Adrenal gland (tissue), 19 donors: ENCODE measurements around the gene CFAP57. TPM values are rescaled to one million over a fixed set of nuclear protein-coding genes. Genes with fewer than 3 reads are reported as not detected.

Experiments used
- DNase-seq, 7 donors: peaks; one replicate each; pipeline ENCODE4 v3.0.0-alpha.2; 2019 to 2020
- H3K27ac ChIP-seq, 5 donors: fragments of 200-600 bp; sonication (generic) in 4 of 5; 1 replicate in 3 of 5; 2 replicates in 2 of 5; pipeline versions ENCODE4 v1.5.1 to v1.8.0; 2016 to 2020; ENCODE audit warnings: mild to moderate bottlenecking in 1 of 5
- H3K27me3 ChIP-seq: fragments of 200-600 bp; 2 replicates; pipeline ENCODE4 v1.8.0; 2021
- H3K36me3 ChIP-seq, 2 donors: fragments of 200-600 bp; replicated peaks in 1 of 2; 1 replicate in 1 of 2; 2 replicates in 1 of 2; pipeline versions ENCODE4 v1.5.1 to v1.8.0; 2018 to 2022
- H3K4me1 ChIP-seq, 2 donors: fragments of 200-600 bp; replicated peaks in 1 of 2; 1 replicate in 1 of 2; 2 replicates in 1 of 2; pipeline versions ENCODE4 v1.5.1 to v1.8.0; 2018 to 2021
- H3K4me3 ChIP-seq, 4 donors: fragments of 200-600 bp; sonication (generic) in 3 of 4; one replicate each; pipeline ENCODE4 v1.5.1; 2016 to 2018
- H3K9me3 ChIP-seq, 3 donors: fragments of 200-600 bp; sonication (generic) in 1 of 3; replicated peaks in 1 of 3; 1 replicate in 2 of 3; 2 replicates in 1 of 3; pipeline versions ENCODE4 v1.5.1 to v1.8.0; 2016 to 2021
- CTCF ChIP-seq, 6 experiments: fragments of 450-650 bp in 4 of 6; fragments of 200-600 bp in 2 of 6; sonication (generic) in 1 of 6; IDR thresholded peaks; 1 replicate in 5 of 6; 2 replicates in 1 of 6; pipeline versions ENCODE4 v1.5.1 to v1.8.0; 2016 to 2021; ENCODE audit warnings: antibody characterized with exemption in 6 of 6, mild to moderate bottlenecking in 2 of 6, moderate library complexity in 1 of 6
- POLR2A ChIP-seq, 2 donors: fragments of 450-650 bp; IDR thresholded peaks; one replicate each; pipeline ENCODE4 v1.6.1; 2017; ENCODE audit warnings: antibody characterized with exemption in 2 of 2, mild to moderate bottlenecking in 2 of 2, moderate library complexity in 1 of 2
- WGBS, 4 donors: extraction: QIAGEN DNeasy Blood & Tissue Kit in 2 of 4; methylation state at CpG; one replicate each; pipeline versions ENCODE4 v1.1.5 to v1.1.7; 2013 to 2017; 5-methylcytosine and 5-hydroxymethylcytosine counted together
- intact Hi-C, 2 donors: fragments of 100-400 bp; cut with DNase I; formaldehyde crosslinking; loops; one replicate each; pipeline versions ENCODE4 v1.14.1 to v1.15.0; 2022 to 2023
- long read RNA-seq, 10 donors: library from polyadenylated mRNA in 3 of 10; unstranded in 2 of 10; stranded (forward) in 1 of 10; transcript quantifications; one replicate each; pipeline ENCODE4 v2.0.0 and lab custom pipeline, GENCODE V29; 2021 to 2026
- polyA plus RNA-seq, 3 donors: library from polyadenylated mRNA; stranded (reverse); fragments of 200-250 nt in 2 of 3; fragments of 350-450 nt in 1 of 3; fragmentation: Illumina TruSeq in 1 of 3; extraction: RNeasy Lipid Tissue Mini Kit (QIAGEN cat#74804) in 1 of 3; gene quantifications; one replicate each; pipeline ENCODE4 v1.2.3, GENCODE V29; 2013 to 2014
- total RNA-seq, 9 donors: library from RNA; depleted of rRNA in 4 of 9; stranded (reverse); fragments of >200 nt in 4 of 9; fragments of 120-200 nt in 1 of 9; fragmentation: NEBNext Ultra II Directional in 1 of 9; extraction: Animal tissue kit (Norgen Biotek cat#: 25700) in 1 of 9; gene quantifications; one replicate each; pipeline versions ENCODE4 v1.1.0 to v1.2.4, GENCODE V29; 2013 to 2023
- donor health status: healthy with polysubstance abuse.
- donor health status: Bipolar disorder and iron deficiency.
- donor health status: DM: yes; HTN: yes; CAD: no.
- donor health status: DM: no; HTN: no; CAD: no.
- donor health status: DM: no; HTN: no; CAD: no.
- donor health status: DM: yes; HTN: yes; CAD: no.

CFAP57 gene
- 1 to 10 TPM in 1 of 9 donors, under 1 TPM in 5, not detected in 3; 0.06 to 2.1 (median 0.20) TPM for total RNA-seq
- polyA plus RNA-seq, result 1 to 10 TPM in 1 of 3 donors, under 1 TPM in 2; 0.33 to 1.3 (median 0.37) TPM
- long read RNA-seq, donor 1, result 0 reads
- long read RNA-seq, donor 2, result 0 reads
- long read RNA-seq, donor 3, result 0 reads
- long read RNA-seq, donor 4, result 0 reads
- long read RNA-seq, donor 5, partial matches to known transcripts, result 0 of 1 reads
- long read RNA-seq, donor 5, other reads (novel, unspliced or antisense), result 1 of 1 reads
- long read RNA-seq, donor 6, result 0 reads
- long read RNA-seq, donor 7, result 0 reads
- long read RNA-seq, donor 8, result 0 reads
- long read RNA-seq, donor 9, result 0 reads
- long read RNA-seq, donor 10, result 0 reads

GRCh38 chr1:43171876-43172526 lies at the start of gene CFAP57, which contains the start of gene EBNA1BP2:
Gene CFAP57, plus strand, starts transcription at chr1:43172330. Its CDS starts 424 bp downstream, at chr1:43172754.
Gene EBNA1BP2, minus strand, starts transcription at chr1:43172290. Its CDS starts 172 bp downstream, at chr1:43172118.
- TF ChIP-seq POLR2A (IDR thresholded peaks at IDR 0.05) (no peak), CTCF (IDR thresholded peaks at IDR 0.05) (no peak)
- Histone ChIP-seq H3K27ac (peak within 1 kb of the TSS in 1 of 5 donors; percentile 58), H3K36me3 (peaks cover 0 to 28% of the 10 kb centered on the region in 2 donors), H3K4me1 (peaks cover 6 to 14% of the 10 kb centered on the region in 2 donors), H3K27me3 (peaks cover 3% of the 10 kb centered on the region), H3K4me3 (peak within 1 kb of the TSS; percentile 57 to 95 (median 88)), H3K9me3 (no peaks in the 10 kb centered on the region)
- 0 to 1% (median 0%) methylated on average over 2 to 45 of the region's 45 CpGs for WGBS, 4 donors
- intact Hi-C loops, result no loop called here
- peak; percentile 88 to 98 (median 92) for DNase-seq

- no peaks in the 10 kb centered on the region for H3K36me3 ChIP-seq
- 77 to 94% (median 86%) methylated on average over 1 of the region's 1 CpG for WGBS, 4 donors
- DNase-seq, result no peak
- H3K4me1 ChIP-seq, result no peaks in the 10 kb centered on the region
- H3K27ac ChIP-seq, result no peak overlapping the region
- no peak overlapping the region for H3K4me3 ChIP-seq
- H3K9me3 ChIP-seq, result no peaks in the 10 kb centered on the region
- H3K27me3 ChIP-seq, result peaks cover 4% of the 10 kb centered on the region
- intact Hi-C loops, result no loop called here
- TF ChIP-seq CTCF (IDR thresholded peaks at IDR 0.05) (no peak), POLR2A (IDR thresholded peaks at IDR 0.05) (no peak)
Observed at GRCh38 chr1:43123031-43123430, 49.1 kb upstream of the CFAP57 start.

- H3K9me3 ChIP-seq, result no peaks in the 10 kb centered on the region
- H3K4me3 ChIP-seq, result no peak overlapping the region
- H3K27me3 ChIP-seq, result peaks cover 4% of the 10 kb centered on the region
- TF ChIP-seq CTCF (IDR thresholded peaks at IDR 0.05), result no peak
- TF ChIP-seq POLR2A (IDR thresholded peaks at IDR 0.05), result no peak
- H3K36me3 ChIP-seq, result no peaks in the 10 kb centered on the region
- peaks cover 0 to 3% of the 10 kb centered on the region in 2 donors for H3K4me1 ChIP-seq
- intact Hi-C loops, result no loop called here
- DNase-seq, result no peak
- WGBS, 4 donors, result 83 to 90% (median 85%) methylated on average over 3 of the region's 3 CpGs
- H3K27ac ChIP-seq, result no peak overlapping the region
Observed at GRCh38 chr1:43128816-43129215, 43.3 kb upstream of the CFAP57 start.

GRCh38 chr1:43129426-43129825 lies 42.7 kb upstream of the CFAP57 start:
- intact Hi-C loops, result no loop called here
- Histone ChIP-seq H3K27me3 (peaks cover 4% of the 10 kb centered on the region), H3K4me1 (peaks cover 0 to 9% of the 10 kb centered on the region in 2 donors), H3K27ac (no peak overlapping the region), H3K9me3 (no peaks in the 10 kb centered on the region), H3K36me3 (no peaks in the 10 kb centered on the region), H3K4me3 (no peak overlapping the region)
- DNase-seq, result no peak
- TF ChIP-seq CTCF (IDR thresholded peaks at IDR 0.05) (no peak), POLR2A (IDR thresholded peaks at IDR 0.05) (no peak)
- 75 to 80% (median 78%) methylated on average over 2 to 5 of the region's 5 CpGs for WGBS, 4 donors
